GM12878 (cell line): Measurements from ENCODE around the gene NFE2L3. TPM values are rescaled to one million over a fixed set of nuclear protein-coding genes. Genes with fewer than 3 reads are reported as not detected.

ENCODE experiments used
- ATF2 ChIP-seq: IDR thresholded peaks from 2 replicates; pipeline ENCODE4 v1.6.1; 2012; ENCODE audit warnings: low read length, inconsistent platforms
- BHLHE40 ChIP-seq, 2 experiments: fragments of 450-650 bp in 1 of 2; IDR thresholded peaks; 2 replicates each; pipeline ENCODE4 v1.6.1; 2011 to 2017; ENCODE audit warnings: low read depth in 2 of 2, borderline replicate concordance in 1 of 2, improper control_type of control experiment in 1 of 2, low read length in 1 of 2, mild to moderate bottlenecking in 1 of 2
- CBFB ChIP-seq: IDR thresholded peaks from 2 replicates; pipeline ENCODE4 v1.6.1; 2016; ENCODE audit warnings: antibody characterized with exemption, low read depth
- E2F8 ChIP-seq: fragments of 450-650 bp; IDR thresholded peaks from 2 replicates; pipeline ENCODE4 v1.6.1; 2018; ENCODE audit warnings: mild to moderate bottlenecking, low read depth, moderate library complexity; ENCODE audit not compliant: partially characterized antibody
- EED ChIP-seq: sonication (generic); IDR thresholded peaks from 2 replicates; pipeline ENCODE4 v1.6.1; 2016; ENCODE audit warnings: antibody characterized with exemption, low read depth
- IKZF2 ChIP-seq, 2 experiments: fragments of 450-650 bp; IDR thresholded peaks; 2 replicates each; pipeline ENCODE4 v1.6.1; 2017; ENCODE audit warnings: mild to moderate bottlenecking in 2 of 2, moderate library complexity in 2 of 2
- KLF5 ChIP-seq: fragments of 450-650 bp; IDR thresholded peaks from 2 replicates; pipeline ENCODE4 v1.6.1; 2014; ENCODE audit warnings: mild to moderate bottlenecking; ENCODE audit not compliant: partially characterized antibody
- MEF2B ChIP-seq: fragments of 450-650 bp; IDR thresholded peaks from 2 replicates; pipeline ENCODE4 v1.6.1; 2018; ENCODE audit warnings: mild to moderate bottlenecking, moderate library complexity; ENCODE audit not compliant: partially characterized antibody, poor library complexity, severe bottlenecking
- MTA3 ChIP-seq: IDR thresholded peaks from 2 replicates; pipeline ENCODE4 v1.6.1; 2012; ENCODE audit warnings: low read length, inconsistent platforms, borderline replicate concordance
- NFIC ChIP-seq: IDR thresholded peaks from 2 replicates; pipeline ENCODE4 v1.6.1; 2012; ENCODE audit warnings: low read depth, mild to moderate bottlenecking, inconsistent platforms, low read length, moderate library complexity
- RAD21 ChIP-seq: IDR thresholded peaks from 2 replicates; pipeline ENCODE4 v1.6.1; 2011; ENCODE audit warnings: mild to moderate bottlenecking, low read depth, low read length, moderate library complexity; ENCODE audit not compliant: insufficient read depth
- RAD51 ChIP-seq: fragments of 450-650 bp; IDR thresholded peaks from 2 replicates; pipeline ENCODE4 v1.6.1; 2016; ENCODE audit warnings: moderate library complexity, mild to moderate bottlenecking, inconsistent platforms
- RCOR1 ChIP-seq: conservative IDR thresholded peaks from 2 replicates; pipeline ENCODE4 v1.6.1; 2012; ENCODE audit warnings: low read depth, low read length, improper control_type of control experiment
- RELA ChIP-seq: fragments of 450-650 bp; IDR thresholded peaks from 2 replicates; pipeline ENCODE4 v1.8.0; 2014; ENCODE audit warnings: borderline replicate concordance; ENCODE audit not compliant: partially characterized antibody
- RELB ChIP-seq: fragments of 450-650 bp; IDR thresholded peaks from 2 replicates; pipeline ENCODE4 v1.6.1; 2017; ENCODE audit warnings: low read depth, mild to moderate bottlenecking, moderate library complexity
- SMAD1 ChIP-seq: fragments of 450-650 bp; IDR thresholded peaks from 2 replicates; pipeline ENCODE4 v1.6.1; 2018; ENCODE audit warnings: mild to moderate bottlenecking, low read depth; ENCODE audit not compliant: partially characterized antibody
- SPI1 ChIP-seq: IDR thresholded peaks from 2 replicates; pipeline ENCODE4 v1.6.1; 2011; ENCODE audit warnings: low read depth, mild to moderate bottlenecking, low read length, moderate library complexity, borderline replicate concordance; ENCODE audit not compliant: insufficient read depth
- ZBTB11 ChIP-seq: fragments of 450-650 bp; formaldehyde crosslinking; IDR thresholded peaks from 2 replicates; pipeline ENCODE4 v1.5.0; 2022; ENCODE audit warnings: mild to moderate bottlenecking, missing genetic modification characterization
- polyA plus RNA-seq, 11 experiments: library from polyadenylated mRNA; depleted of rRNA in 4 of 11; unstranded in 6 of 11; stranded (reverse) in 5 of 11; fragments of >200 nt; fragmentation: Nextera tagmentation in 4 of 11; fragmentation: Illumina TruSeq in 1 of 11; extraction: Ambion mirVana in 4 of 11; extraction: Trizol in 1 of 11; gene quantifications; 1 replicate in 1 of 11; 2 replicates in 10 of 11; pipeline versions ENCODE4 v1.2.1 to v1.2.3, GENCODE V29; 2011 to 2016; ENCODE audit warnings: inconsistent platforms in 2 of 11, missing spikeins in 2 of 11, low read depth in 1 of 11
- total RNA-seq, 4 experiments: library from RNA; depleted of rRNA in 3 of 4; stranded (reverse); fragments of >200 nt in 3 of 4; fragmentation: Illumina TruSeq in 1 of 4; extraction: Trizol in 1 of 4; gene quantifications; 2 replicates each; pipeline versions ENCODE4 v1.2.1 to v1.2.3, GENCODE V29; 2013 to 2021

NFE2L3 gene
- total and polyA plus RNA-seq, 10 of the 15 experiments (the other 5 are each of a cell fraction or from before 2014, with no cell fraction given): 4.4 to 34.9 (median 13.0) TPM

- TF ChIP-seq ATF2 (0 out of 2 replicates have a peak, but pooled peaks have one; percentile 10), RAD21 (no peak), CBFB (peak; percentile 59; the same call in 1 of the 2 replicates), RCOR1 (no peak), MTA3 (peak; percentile 94), IKZF2 (IDR thresholded peaks at IDR 0.05) (no peak), RELA (no peak), RELB (no peak), SPI1 (no peak), E2F8 (peak; percentile 45), BHLHE40 (IDR thresholded peaks at IDR 0.05; ENCODE audit: borderline replicate concordance in 1 of 2, low read depth in 2 of 2, low read length in 1 of 2) (0 out of 4 replicates have a peak, but pooled peaks of 1 of the 2 experiments have one; percentile 10), ZBTB11 (peak; percentile 22; the same call in 1 of the 2 replicates), SMAD1 (no peak), KLF5 (no peak), RAD51 (no peak), EED (no peak), NFIC (peak; percentile 31), MEF2B (no peak)
These were observed 35.6 kb downstream of the NFE2L3 start (continued) for GRCh38 chr7:26187380-26188205.
